NCI-H82 treated with DMSO at 0.1 percent for 48 hours (cell line): ENCODE data around the gene ADAMTS20.

Experiments
- DNase-seq: peaks from one replicate; lab custom pipeline; 2025; ENCODE audit not compliant: unreplicated experiment; lab: John Stamatoyannopoulos, UW

Gene ADAMTS20

DNA sequence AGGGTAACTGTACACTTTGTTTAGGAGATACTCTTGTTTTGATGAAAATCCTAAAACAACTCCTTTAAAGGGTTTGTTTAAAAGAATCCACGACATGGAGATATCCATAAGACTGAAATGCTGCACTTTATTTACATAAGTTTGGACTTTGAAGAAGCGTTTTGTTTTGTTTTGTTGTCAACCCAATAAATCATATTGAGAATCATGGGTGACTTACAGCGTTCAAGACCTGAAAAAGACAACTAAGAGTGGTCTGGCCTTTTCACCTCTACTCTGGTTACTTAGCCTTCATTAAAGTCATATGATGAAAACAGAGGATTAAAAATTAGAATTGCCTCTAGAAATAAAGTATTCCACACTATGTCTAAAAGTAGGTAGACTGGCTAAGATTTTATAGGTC, 234.8 kb downstream of the ADAMTS20 start:
- DNase-seq, result no peak

DNA sequence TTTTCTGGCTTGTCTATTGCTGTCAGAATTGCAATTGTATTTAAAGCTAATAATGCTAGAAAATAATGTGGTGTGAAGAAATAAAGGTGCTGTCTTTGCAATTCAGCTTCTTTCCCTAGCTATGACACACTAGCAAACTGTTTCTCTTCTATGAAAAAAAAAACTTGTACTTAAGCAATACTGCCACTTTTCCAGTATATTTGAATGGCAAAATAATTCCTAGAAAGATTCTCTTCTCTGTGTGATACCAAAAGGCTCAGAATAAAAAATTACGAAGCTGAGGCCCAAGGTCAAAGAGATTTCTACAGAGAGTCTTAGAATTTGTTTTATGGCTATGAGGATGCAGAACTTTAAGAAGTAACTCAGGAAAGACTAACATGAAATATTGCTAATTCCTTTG, 235.5 kb downstream of the ADAMTS20 start:
- DNase-seq, result no peak

DNA sequence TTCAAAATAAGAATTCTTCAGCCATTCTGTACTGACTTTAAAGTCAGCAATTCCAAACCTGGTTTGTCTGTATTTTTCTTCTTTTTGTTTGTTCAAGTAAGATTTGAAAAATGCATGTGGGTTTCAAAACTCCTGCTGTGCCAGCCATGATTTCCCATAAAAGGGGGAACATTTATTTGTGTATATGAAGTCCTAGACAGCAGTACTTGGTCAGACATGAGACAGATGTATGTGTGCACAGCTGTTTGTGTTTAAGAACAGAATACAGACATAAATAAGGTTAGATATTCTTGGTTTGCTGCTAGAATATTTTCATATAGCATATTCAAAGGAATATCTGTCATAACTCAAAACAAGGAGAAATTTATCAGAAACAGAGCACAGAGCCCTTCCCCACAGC, 236.0 kb downstream of the ADAMTS20 start:
- no peak for DNase-seq

DNA sequence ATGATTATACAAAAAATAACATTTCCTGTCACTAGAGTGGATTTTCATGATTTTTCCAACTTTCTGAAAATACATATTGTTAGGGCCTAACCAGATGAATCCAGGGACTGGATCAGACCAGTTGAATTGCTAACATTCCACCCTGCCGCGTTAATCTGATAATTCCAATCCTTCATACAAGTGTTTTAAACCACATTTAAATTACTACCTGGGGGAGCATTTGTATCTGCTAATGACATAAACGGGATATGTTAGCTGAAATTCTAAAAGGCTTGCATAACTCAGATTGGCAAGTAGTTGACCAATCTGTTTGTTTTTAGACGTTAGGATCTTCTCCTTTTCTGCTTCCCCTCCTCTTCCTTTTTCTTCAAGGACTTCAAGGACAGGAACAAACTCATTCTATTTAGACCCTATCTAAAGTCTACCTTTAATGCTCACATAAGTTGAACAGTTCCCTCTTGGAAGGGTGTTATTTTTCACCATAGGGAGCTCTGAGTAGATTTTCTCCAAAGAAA, 239.0 kb downstream of the ADAMTS20 start:
- no peak for DNase-seq

DNA sequence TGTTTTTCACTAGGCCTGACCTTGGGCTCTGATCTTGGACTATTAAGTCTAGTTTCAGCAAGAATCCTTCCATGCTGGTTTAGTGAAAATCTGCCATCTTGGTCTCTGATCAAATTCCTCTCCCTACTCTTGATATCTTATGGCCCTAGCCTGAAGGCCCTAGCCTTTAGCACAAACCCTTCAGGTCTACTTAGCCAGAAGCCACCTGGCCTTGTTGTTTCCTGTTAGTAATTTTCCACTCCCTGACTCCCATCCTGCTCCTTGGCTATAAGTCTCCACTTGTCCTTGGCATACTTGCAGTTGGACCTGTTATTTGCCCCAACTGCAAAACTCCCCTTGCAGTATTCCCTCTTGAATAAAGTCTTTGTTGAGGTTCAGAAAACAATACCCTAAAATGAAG, 241.4 kb downstream of the ADAMTS20 start:
- DNase-seq, result no peak

DNA sequence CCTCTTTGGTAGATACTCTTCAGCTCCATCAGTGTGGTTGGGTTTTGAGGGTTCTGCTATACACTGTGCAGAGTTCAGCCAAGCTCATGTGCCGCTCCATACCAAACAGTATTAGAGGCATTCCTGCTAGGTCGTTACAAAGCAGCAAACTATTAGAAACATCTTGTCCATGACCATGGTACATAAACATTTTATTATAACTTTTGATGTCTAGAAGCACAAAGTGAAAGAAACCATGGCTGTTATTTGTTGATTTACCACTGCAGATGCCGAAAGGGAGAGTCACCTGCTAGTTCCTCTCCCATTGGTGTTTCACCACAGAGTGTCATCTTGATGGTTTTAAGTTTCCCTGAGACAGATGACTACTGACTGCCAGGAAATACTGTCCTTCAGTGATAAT, 242.0 kb downstream of the ADAMTS20 start:
- no peak for DNase-seq

DNA sequence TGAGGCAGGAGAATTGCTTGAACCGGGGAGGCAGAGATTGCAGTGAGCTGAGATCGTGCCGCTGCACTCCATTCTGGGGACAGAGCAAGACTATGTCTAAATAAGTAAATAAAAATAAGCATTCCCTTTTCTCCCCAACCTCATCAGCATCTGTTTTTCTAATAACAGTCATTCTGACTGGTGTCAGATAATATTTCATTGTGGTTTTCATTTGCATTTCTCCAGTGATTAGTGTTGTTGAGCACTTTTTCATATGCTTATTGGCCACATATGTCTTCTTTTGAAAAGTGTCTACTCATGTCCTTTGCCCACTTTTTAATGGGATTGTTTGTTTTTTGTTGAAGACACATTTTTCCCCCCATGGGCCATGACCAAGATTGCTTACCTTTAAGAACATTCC, 243.2 kb downstream of the ADAMTS20 start:
- DNase-seq, result no peak

DNA sequence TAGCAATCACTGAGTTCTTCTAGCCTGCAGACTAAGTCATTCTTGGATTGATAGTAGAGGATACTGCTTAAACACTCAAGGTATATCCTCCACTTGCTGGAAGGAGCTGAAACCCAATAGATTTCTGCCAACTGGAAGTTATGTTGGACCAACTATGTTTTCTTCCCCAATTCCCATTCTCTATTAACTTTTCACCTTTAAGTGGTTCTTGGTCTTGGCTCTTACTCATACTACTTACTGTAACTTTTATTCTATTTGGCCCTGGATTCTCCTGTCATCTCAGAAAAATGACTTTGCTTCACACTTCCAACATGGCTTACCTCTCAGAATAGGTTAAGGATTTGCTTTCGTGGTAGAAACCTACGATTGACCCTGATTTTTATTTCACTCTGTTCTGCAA, 244.9 kb downstream of the ADAMTS20 start:
- no peak for DNase-seq

DNA sequence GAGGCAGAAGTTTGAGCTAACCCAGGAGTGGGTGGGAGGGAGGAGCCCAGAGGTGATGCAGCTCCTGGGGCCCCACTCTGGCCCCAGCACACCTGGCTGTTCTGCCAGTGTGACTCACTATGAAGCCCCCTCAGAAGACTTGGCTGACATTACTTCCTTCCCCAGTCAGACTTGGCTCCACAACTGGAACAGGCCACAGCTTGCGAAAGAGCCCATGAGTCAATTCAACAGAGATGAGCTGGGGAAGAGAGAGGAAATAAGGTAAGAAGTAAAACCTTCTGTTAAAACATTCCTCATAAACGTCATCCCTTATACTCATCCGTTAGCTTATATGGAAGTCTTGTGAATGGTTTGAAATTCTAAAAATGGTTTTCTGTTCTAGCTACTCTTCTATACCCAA, 245.9 kb downstream of the ADAMTS20 start:
- no peak for DNase-seq

DNA sequence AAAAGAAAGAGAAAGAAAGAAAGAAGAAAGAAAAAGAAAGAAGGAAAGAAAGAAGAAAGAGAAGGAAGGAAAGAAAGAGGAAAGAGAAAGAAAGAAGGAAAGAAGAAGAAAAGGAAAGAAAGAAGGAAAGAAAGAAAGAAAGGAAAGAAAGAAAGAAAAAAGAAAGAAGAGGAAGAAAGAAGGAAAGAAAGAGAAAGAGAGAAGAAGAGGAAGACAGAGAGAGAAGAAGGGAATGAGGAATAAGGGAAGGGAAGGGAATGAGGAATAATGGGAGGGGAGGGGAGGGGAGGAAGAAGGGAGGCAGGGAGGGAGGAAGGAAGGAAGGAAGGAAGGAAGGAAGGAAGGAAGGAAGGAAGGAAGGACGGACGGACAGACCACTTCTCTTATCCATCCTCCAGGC, 246.9 kb downstream of the ADAMTS20 start:
- DNase-seq, result no peak
